ENCODE data around the gene STAT4. TPM values are rescaled to one million over a fixed set of nuclear protein-coding genes. Genes with fewer than 3 reads are reported as not detected.

STAT4 gene
- total RNA-seq, 4 donors from 2014 or later, result 1.0 to 6.6 (median 4.4) TPM

- Histone ChIP-seq H3K4me3 (replicated peaks in 1 of 3) (no peak overlapping the region), H3K36me3 (no peaks in the 10 kb centered on the region), H3K4me1 (no peaks in the 10 kb centered on the region), H3K9me3 (no peaks in the 10 kb centered on the region), H3K27me3 (no peaks in the 10 kb centered on the region), H3K27ac (no peak overlapping the region)
- no peak for DNase-seq
- TF ChIP-seq, protein P1, sequence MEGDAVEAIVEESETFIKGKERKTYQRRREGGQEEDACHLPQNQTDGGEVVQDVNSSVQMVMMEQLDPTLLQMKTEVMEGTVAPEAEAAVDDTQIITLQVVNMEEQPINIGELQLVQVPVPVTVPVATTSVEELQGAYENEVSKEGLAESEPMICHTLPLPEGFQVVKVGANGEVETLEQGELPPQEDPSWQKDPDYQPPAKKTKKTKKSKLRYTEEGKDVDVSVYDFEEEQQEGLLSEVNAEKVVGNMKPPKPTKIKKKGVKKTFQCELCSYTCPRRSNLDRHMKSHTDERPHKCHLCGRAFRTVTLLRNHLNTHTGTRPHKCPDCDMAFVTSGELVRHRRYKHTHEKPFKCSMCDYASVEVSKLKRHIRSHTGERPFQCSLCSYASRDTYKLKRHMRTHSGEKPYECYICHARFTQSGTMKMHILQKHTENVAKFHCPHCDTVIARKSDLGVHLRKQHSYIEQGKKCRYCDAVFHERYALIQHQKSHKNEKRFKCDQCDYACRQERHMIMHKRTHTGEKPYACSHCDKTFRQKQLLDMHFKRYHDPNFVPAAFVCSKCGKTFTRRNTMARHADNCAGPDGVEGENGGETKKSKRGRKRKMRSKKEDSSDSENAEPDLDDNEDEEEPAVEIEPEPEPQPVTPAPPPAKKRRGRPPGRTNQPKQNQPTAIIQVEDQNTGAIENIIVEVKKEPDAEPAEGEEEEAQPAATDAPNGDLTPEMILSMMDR (IDR thresholded peaks at IDR 0.05), result no peak
- TF ChIP-seq POLR2A (IDR thresholded peaks at IDR 0.05), result no peak
- 62 to 79% methylated on average over 1 of the region's 1 CpG for WGBS, 2 donors
- intact Hi-C loops (cut with DNase I), result no loop called here
These were observed 44.2 kb upstream of the STAT4 start for GRCh38 chr2:191195021-191195420.

- H3K9me3 ChIP-seq, result no peaks in the 10 kb centered on the region
- DNase-seq, result no peak
- H3K36me3 ChIP-seq, result no peaks in the 10 kb centered on the region
- TF ChIP-seq, protein P1 (IDR thresholded peaks at IDR 0.05), result no peak
- TF ChIP-seq POLR2A (IDR thresholded peaks at IDR 0.05), result no peak
- intact Hi-C loops (cut with DNase I), result no loop called here
- no peak overlapping the region for H3K4me3 ChIP-seq (replicated peaks in 1 of 3)
- H3K27me3 ChIP-seq, result no peaks in the 10 kb centered on the region
- H3K4me1 ChIP-seq, result no peaks in the 10 kb centered on the region
- no peak overlapping the region for H3K27ac ChIP-seq
- WGBS, 2 donors, result 97% methylated on average over 5 of the region's 5 CpGs
These were observed 40.2 kb upstream of the STAT4 start for GRCh38 chr2:191190861-191191552.

- DNase-seq, result no peak
- intact Hi-C loops (cut with DNase I), result no loop called here
- Histone ChIP-seq H3K27me3 (no peaks in the 10 kb centered on the region), H3K27ac (no peak overlapping the region), H3K4me1 (no peaks in the 10 kb centered on the region), H3K4me3 (replicated peaks in 1 of 3) (no peak overlapping the region), H3K9me3 (no peaks in the 10 kb centered on the region), H3K36me3 (no peaks in the 10 kb centered on the region)
- TF ChIP-seq POLR2A (IDR thresholded peaks at IDR 0.05), result no peak
- TF ChIP-seq, protein P1 (IDR thresholded peaks at IDR 0.05), result no peak
- WGBS, 2 donors, result 71 to 76% methylated on average over 2 of the region's 2 CpGs
These were observed 39.6 kb upstream of the STAT4 start for GRCh38 chr2:191190435-191190834.

DNA sequence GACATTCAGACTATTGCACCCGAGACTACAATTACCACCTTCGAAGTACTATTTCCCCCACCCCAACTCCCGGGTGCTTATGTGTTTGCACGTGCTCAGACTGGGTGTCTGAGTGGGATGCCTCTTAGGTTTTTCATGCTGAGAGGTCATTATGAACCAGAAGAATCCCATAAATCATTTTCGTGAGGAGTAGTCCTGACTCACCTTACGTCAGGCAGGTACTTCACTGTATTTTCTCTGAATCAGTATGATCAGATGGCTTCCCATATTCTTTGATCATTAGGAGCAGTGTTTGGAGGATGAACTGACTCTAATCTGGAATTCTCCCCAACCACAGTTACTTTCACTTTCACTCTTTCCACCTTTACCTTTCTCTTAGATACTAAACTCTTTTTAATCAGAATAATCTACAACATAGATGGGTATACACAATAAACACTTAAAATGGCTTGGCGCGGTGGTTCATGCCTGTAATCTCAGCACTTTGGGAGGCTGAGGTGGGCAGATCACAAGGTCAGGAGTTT, 38.4 kb upstream of the STAT4 start:
- 93 to 98% methylated on average over 8 of the region's 8 CpGs for WGBS, 2 donors

More for the DNA sequence above, 38.4 kb upstream of the STAT4 start:
- DNase-seq, result no peak
- intact Hi-C loops (cut with DNase I), result no loop called here
- H3K9me3 ChIP-seq, result no peaks in the 10 kb centered on the region
- H3K27me3 ChIP-seq, result no peaks in the 10 kb centered on the region
- TF ChIP-seq POLR2A (IDR thresholded peaks at IDR 0.05), result no peak
- TF ChIP-seq, protein P1 (IDR thresholded peaks at IDR 0.05), result no peak
- no peak overlapping the region for H3K27ac ChIP-seq
- no peaks in the 10 kb centered on the region for H3K36me3 ChIP-seq
- no peaks in the 10 kb centered on the region for H3K4me1 ChIP-seq
- H3K4me3 ChIP-seq (replicated peaks in 1 of 3), result no peak overlapping the region

Measured in thyroid gland (tissue), 4 donors.